Astrocyte of the cerebellum (primary cell): ENCODE data around the gene SYT17.

Source experiments
- DNase-seq: peaks from one replicate; pipeline ENCODE4 v3.0.0-alpha.2; 2011; ENCODE audit warnings: low read depth
- H3K4me3 ChIP-seq: 2 replicates; pipeline ENCODE4 v1.5.1; 2011; ENCODE audit warnings: mild to moderate bottlenecking, low read depth, low read length, moderate library complexity
- CTCF ChIP-seq: IDR thresholded peaks from 2 replicates; pipeline ENCODE4 v1.5.1; 2012; ENCODE audit warnings: low read length, low read depth, moderate library complexity, mild to moderate bottlenecking; ENCODE audit errors: missing control alignments
- in situ Hi-C: cut with HindIII; loops from 2 replicates; pipeline ENCODE4 v1.10.0; 2017; ENCODE audit warnings: low sequenced_read_pairs

Gene SYT17

GRCh38 chr16:19172098-19172780 lies 4.2 kb downstream of the SYT17 start:
- DNase-seq = no peak
- no peak for TF ChIP-seq CTCF
- no peak overlapping the region for H3K4me3 ChIP-seq
- in situ Hi-C loops = no loop called here

- in situ Hi-C loops = no loop called here
- no peak overlapping the region for H3K4me3 ChIP-seq
- no peak for TF ChIP-seq CTCF
- no peak for DNase-seq
Observed at GRCh38 chr16:19173059-19173458, 5.0 kb downstream of the SYT17 start.

- no peak for TF ChIP-seq CTCF
- H3K4me3 ChIP-seq = no peak overlapping the region
- in situ Hi-C loops = no loop called here
- DNase-seq = no peak
Observed at GRCh38 chr16:19173649-19174383, 5.8 kb downstream of the SYT17 start.

- no peak for TF ChIP-seq CTCF
Observed at GRCh38 chr16:19174478-19174877, 6.4 kb downstream of the SYT17 start.

GRCh38 chr16:19175492-19176262 lies 7.6 kb downstream of the SYT17 start:
- no peak for DNase-seq
- no peak overlapping the region for H3K4me3 ChIP-seq
- in situ Hi-C loops = no loop called here
- no peak for TF ChIP-seq CTCF

More at GRCh38 chr16:19174478-19174877, 6.4 kb downstream of the SYT17 start:
- DNase-seq = no peak
- in situ Hi-C loops = no loop called here
- H3K4me3 ChIP-seq = no peak overlapping the region

- TF ChIP-seq CTCF = no peak
- H3K4me3 ChIP-seq = no peak overlapping the region
- in situ Hi-C loops = no loop called here
- no peak for DNase-seq
Observed at GRCh38 chr16:19177111-19177739, 9.2 kb downstream of the SYT17 start.
